ENCODE results near the gene BLZF1.
"Not testable (repeated sequence)": the region's sequence is repeated elsewhere in the genome, so short reads cannot be mapped to it uniquely, and the experiment has no call there.

BLZF1 gene

GRCh38 chr1:169336947-169337715 lies 30.9 kb upstream of the BLZF1 start:
- not testable (repeated sequence) for H3K9ac ChIP-seq (ENCODE audit: low read depth, low read length); H3K4me3 ChIP-seq (ENCODE audit: low read length); H3K27me3 ChIP-seq (ENCODE audit: control insufficient read depth, insufficient read depth, low read length); H3K36me3 ChIP-seq (ENCODE audit: insufficient read depth, low read length); H3K4me1 ChIP-seq (ENCODE audit: control insufficient read depth, insufficient read depth, low read length); H3K4me2 ChIP-seq (ENCODE audit: low read length); H3K9me3 ChIP-seq (replicated peaks; ENCODE audit: low read length)

- H3K9ac ChIP-seq (ENCODE audit: low read depth, low read length), result no peak overlapping the region
- no peak overlapping the region for H3K4me3 ChIP-seq (ENCODE audit: low read length)
- no peaks in the 10 kb centered on the region for H3K9me3 ChIP-seq (replicated peaks; ENCODE audit: low read length)
- no peaks in the 10 kb centered on the region for H3K36me3 ChIP-seq (ENCODE audit: insufficient read depth, low read length)
- H3K4me1 ChIP-seq (ENCODE audit: control insufficient read depth, insufficient read depth, low read length), result no peaks in the 10 kb centered on the region
- H3K4me2 ChIP-seq (ENCODE audit: low read length), result no peak overlapping the region
- no peaks in the 10 kb centered on the region for H3K27me3 ChIP-seq (ENCODE audit: control insufficient read depth, insufficient read depth, low read length)
Measured at GRCh38 chr1:169338617-169339016, 29.4 kb upstream of the BLZF1 start.

DNA sequence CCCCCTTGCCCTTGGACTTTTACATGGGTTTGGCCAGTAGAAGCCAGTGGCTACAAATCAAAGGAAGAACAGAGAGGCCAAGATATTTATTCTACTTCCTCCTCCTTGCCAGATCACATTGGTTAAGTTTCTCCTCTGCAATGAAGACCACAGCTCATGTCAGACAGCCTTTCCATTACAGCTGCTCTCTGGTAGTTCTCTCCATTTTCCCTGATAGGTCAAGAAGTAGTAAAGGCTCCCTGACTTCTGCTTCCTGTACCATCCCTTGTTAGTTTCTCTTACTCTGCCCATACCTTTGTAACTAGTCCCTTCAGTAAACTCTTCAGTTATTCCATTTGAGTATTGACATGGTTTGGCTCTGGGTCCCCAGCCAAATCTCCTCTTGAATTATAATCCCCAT lies 28.2 kb upstream of the BLZF1 start:
- Histone ChIP-seq H3K4me3 (ENCODE audit: low read length) (no peak overlapping the region), H3K4me2 (ENCODE audit: low read length) (no peak overlapping the region), H3K9me3 (replicated peaks; ENCODE audit: low read length) (no peaks in the 10 kb centered on the region), H3K9ac (ENCODE audit: low read depth, low read length) (no peak overlapping the region), H3K4me1 (ENCODE audit: control insufficient read depth, insufficient read depth, low read length) (no peaks in the 10 kb centered on the region), H3K27me3 (ENCODE audit: control insufficient read depth, insufficient read depth, low read length) (no peaks in the 10 kb centered on the region), H3K36me3 (ENCODE audit: insufficient read depth, low read length) (no peaks in the 10 kb centered on the region)

GRCh38 chr1:169340882-169341281 lies 27.1 kb upstream of the BLZF1 start:
- no peaks in the 10 kb centered on the region for H3K9me3 ChIP-seq (replicated peaks; ENCODE audit: low read length)
- H3K4me2 ChIP-seq (ENCODE audit: low read length), result no peak overlapping the region
- H3K36me3 ChIP-seq (ENCODE audit: insufficient read depth, low read length), result no peaks in the 10 kb centered on the region
- H3K27me3 ChIP-seq (ENCODE audit: control insufficient read depth, insufficient read depth, low read length), result no peaks in the 10 kb centered on the region
- no peak overlapping the region for H3K9ac ChIP-seq (ENCODE audit: low read depth, low read length)
- H3K4me3 ChIP-seq (ENCODE audit: low read length), result no peak overlapping the region
- H3K4me1 ChIP-seq (ENCODE audit: control insufficient read depth, insufficient read depth, low read length), result no peaks in the 10 kb centered on the region

DNA sequence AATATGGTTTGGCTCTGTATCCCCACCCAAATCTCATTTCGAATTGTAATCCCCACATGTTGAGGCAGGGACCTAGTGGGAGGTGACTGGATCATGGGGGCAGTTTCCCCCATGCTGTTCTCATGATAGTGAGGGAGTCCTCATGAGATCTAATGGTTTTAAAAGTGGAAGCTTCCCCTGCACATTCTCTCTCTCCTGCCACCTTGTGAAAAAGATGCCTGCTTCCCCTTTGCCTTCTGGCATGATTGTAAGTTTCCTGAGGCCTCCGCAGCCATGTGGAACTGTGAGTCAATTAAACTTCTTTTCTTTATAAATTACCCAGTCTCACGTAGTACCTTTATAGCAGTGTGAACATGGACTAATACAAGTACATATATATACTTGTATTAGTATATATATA lies 25.9 kb upstream of the BLZF1 start:
- not testable (repeated sequence) for H3K9me3 ChIP-seq (replicated peaks; ENCODE audit: low read length); H3K4me2 ChIP-seq (ENCODE audit: low read length); H3K4me1 ChIP-seq (ENCODE audit: control insufficient read depth, insufficient read depth, low read length); H3K9ac ChIP-seq (ENCODE audit: low read depth, low read length); H3K36me3 ChIP-seq (ENCODE audit: insufficient read depth, low read length); H3K27me3 ChIP-seq (ENCODE audit: control insufficient read depth, insufficient read depth, low read length); H3K4me3 ChIP-seq (ENCODE audit: low read length)

- Histone ChIP-seq H3K4me1 (ENCODE audit: control insufficient read depth, insufficient read depth, low read length) (no peaks in the 10 kb centered on the region), H3K9me3 (replicated peaks; ENCODE audit: low read length) (no peaks in the 10 kb centered on the region)
Measured at GRCh38 chr1:169345511-169345910, 22.5 kb upstream of the BLZF1 start.

DNA sequence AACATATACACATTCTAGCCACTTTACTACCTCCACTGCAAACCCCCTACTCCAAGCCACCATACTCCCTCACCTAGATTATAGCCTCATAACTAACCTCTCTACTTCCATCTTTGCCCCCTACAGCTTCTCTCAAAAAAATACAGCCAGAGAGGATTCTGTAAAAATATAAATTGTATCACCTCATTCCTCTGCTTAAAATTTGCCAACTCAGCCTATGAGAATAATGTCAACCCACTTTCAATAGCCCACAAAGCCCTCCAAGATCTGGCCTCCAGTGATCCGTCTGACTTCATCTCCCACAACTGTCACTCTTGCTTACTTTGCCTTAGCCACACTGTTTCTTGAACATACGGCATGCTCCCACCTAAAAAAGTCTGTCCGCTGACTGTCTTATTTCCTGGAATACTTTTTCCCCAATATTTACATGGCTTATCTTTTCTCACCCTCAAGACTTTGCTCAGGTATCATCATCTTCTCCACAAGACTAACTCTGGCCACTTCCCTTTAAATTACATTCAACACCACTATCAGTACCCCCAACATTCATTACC lies 21.9 kb upstream of the BLZF1 start:
- no peaks in the 10 kb centered on the region for H3K9me3 ChIP-seq (replicated peaks; ENCODE audit: low read length)
- H3K36me3 ChIP-seq (ENCODE audit: insufficient read depth, low read length), result no peaks in the 10 kb centered on the region
- no peak overlapping the region for H3K4me2 ChIP-seq (ENCODE audit: low read length)
- H3K9ac ChIP-seq (ENCODE audit: low read depth, low read length), result no peak overlapping the region
- H3K4me1 ChIP-seq (ENCODE audit: control insufficient read depth, insufficient read depth, low read length), result no peaks in the 10 kb centered on the region
- H3K27me3 ChIP-seq (ENCODE audit: control insufficient read depth, insufficient read depth, low read length), result no peaks in the 10 kb centered on the region
- no peak overlapping the region for H3K4me3 ChIP-seq (ENCODE audit: low read length)

More at GRCh38 chr1:169345511-169345910, 22.5 kb upstream of the BLZF1 start:
- Histone ChIP-seq H3K27me3 (ENCODE audit: control insufficient read depth, insufficient read depth, low read length) (no peaks in the 10 kb centered on the region), H3K4me3 (ENCODE audit: low read length) (no peak overlapping the region), H3K4me2 (ENCODE audit: low read length) (no peak overlapping the region), H3K36me3 (ENCODE audit: insufficient read depth, low read length) (no peaks in the 10 kb centered on the region), H3K9ac (ENCODE audit: low read depth, low read length) (no peak overlapping the region)

DNA sequence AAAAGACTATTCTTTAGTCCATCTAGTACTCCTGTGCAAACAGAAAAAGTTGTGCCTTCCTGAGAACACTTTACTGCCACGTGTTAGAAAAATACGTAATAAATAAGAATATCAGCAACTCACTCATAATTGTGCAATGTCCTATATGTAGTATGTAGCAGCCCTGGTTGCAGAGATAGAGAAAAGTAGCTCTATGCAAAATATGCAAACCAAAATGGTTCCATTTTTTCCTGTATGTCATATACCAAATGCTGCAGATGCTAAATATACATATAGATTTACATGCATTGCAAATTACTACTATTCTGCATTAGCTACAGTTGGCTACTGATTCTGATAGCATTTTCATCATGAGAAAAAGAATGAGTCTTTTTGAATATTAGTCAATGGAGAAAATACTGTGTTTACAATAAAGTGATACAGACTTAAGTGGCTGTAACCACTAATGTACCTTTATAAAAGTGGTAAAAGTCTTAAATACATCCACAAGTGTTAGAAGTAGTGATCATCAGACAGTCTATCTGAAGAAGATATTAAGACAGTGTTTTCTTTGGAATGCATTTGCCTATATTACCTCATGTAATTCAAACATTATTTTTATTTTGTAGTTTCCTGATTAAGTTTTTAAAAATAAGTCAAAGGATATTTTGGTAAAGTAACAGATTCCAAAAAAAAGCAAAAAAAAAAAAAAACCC lies 20.2 kb upstream of the BLZF1 start:
- Histone ChIP-seq H3K9me3 (replicated peaks; ENCODE audit: low read length) (no peaks in the 10 kb centered on the region), H3K36me3 (ENCODE audit: insufficient read depth, low read length) (no peaks in the 10 kb centered on the region), H3K4me2 (ENCODE audit: low read length) (no peak overlapping the region), H3K9ac (ENCODE audit: low read depth, low read length) (no peak overlapping the region), H3K4me1 (ENCODE audit: control insufficient read depth, insufficient read depth, low read length) (no peaks in the 10 kb centered on the region), H3K27me3 (ENCODE audit: control insufficient read depth, insufficient read depth, low read length) (no peaks in the 10 kb centered on the region), H3K4me3 (ENCODE audit: low read length) (no peak overlapping the region)

- Histone ChIP-seq H3K9ac (ENCODE audit: low read depth, low read length) (no peak overlapping the region), H3K36me3 (ENCODE audit: insufficient read depth, low read length) (no peaks in the 10 kb centered on the region), H3K27me3 (ENCODE audit: control insufficient read depth, insufficient read depth, low read length) (no peaks in the 10 kb centered on the region), H3K4me2 (ENCODE audit: low read length) (no peak overlapping the region), H3K4me3 (ENCODE audit: low read length) (no peak overlapping the region), H3K9me3 (replicated peaks; ENCODE audit: low read length) (no peaks in the 10 kb centered on the region), H3K4me1 (ENCODE audit: control insufficient read depth, insufficient read depth, low read length) (no peaks in the 10 kb centered on the region)
Measured at GRCh38 chr1:169348383-169349036, 19.5 kb upstream of the BLZF1 start.

DNA sequence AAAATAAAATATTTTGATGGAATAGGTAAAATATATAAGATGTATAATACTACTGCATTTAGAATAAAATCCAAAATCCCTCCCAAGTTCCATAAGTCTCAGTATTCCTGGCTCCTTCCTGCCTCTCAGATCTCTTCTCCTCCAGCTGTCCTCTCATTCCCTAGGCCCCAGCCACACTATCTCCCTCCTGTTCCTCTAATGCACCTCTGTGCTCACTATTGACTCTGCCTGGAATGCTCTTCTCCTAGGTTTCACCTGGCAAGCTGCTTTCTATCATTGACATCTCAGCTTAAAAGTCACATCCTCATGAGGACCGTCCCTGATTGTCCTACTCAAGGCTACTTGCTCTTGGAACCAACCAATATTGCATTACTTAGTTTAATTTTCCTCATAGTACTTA lies 7.6 kb upstream of the BLZF1 start:
- Histone ChIP-seq H3K4me2 (ENCODE audit: low read length) (no peak overlapping the region), H3K4me1 (ENCODE audit: control insufficient read depth, insufficient read depth, low read length) (peaks cover 14% of the 10 kb centered on the region), H3K36me3 (ENCODE audit: insufficient read depth, low read length) (no peaks in the 10 kb centered on the region), H3K27me3 (ENCODE audit: control insufficient read depth, insufficient read depth, low read length) (no peaks in the 10 kb centered on the region), H3K9ac (ENCODE audit: low read depth, low read length) (no peak overlapping the region), H3K4me3 (ENCODE audit: low read length) (no peak overlapping the region), H3K9me3 (replicated peaks; ENCODE audit: low read length) (peaks cover 4% of the 10 kb centered on the region)

- H3K9ac ChIP-seq (ENCODE audit: low read depth, low read length), result no peak overlapping the region
- no peak overlapping the region for H3K4me3 ChIP-seq (ENCODE audit: low read length)
- H3K27me3 ChIP-seq (ENCODE audit: control insufficient read depth, insufficient read depth, low read length), result no peaks in the 10 kb centered on the region
- H3K4me1 ChIP-seq (ENCODE audit: control insufficient read depth, insufficient read depth, low read length), result peaks cover 14% of the 10 kb centered on the region
- H3K9me3 ChIP-seq (replicated peaks; ENCODE audit: low read length), result peaks cover 4% of the 10 kb centered on the region
- H3K36me3 ChIP-seq (ENCODE audit: insufficient read depth, low read length), result no peaks in the 10 kb centered on the region
- H3K4me2 ChIP-seq (ENCODE audit: low read length), result no peak overlapping the region
Measured at GRCh38 chr1:169361281-169361680, 6.7 kb upstream of the BLZF1 start.
